OCI-LY1 (cell line): ENCODE results near the gene POLA1.

Experiments used
- CTCF ChIP-seq: fragments of 200-600 bp; sonication (generic), shearing (Covaris generic); IDR thresholded peaks from 2 replicates; pipeline ENCODE4 v1.5.1; 2017; ENCODE audit warnings: mild to moderate bottlenecking, antibody characterized with exemption, low read length, moderate library complexity, mixed read lengths
- EZH2 ChIP-seq: fragments of 200-600 bp; sonication (generic), shearing (Covaris generic); IDR thresholded peaks from 2 replicates; pipeline ENCODE4 v1.8.0; 2017; ENCODE audit warnings: borderline replicate concordance, mixed run types, mild to moderate bottlenecking, antibody characterized with exemption, low read length, moderate library complexity, mixed read lengths

- TF ChIP-seq EZH2, result no peak
- TF ChIP-seq CTCF, result no peak
These were observed 271.7 kb downstream of the POLA1 start for GRCh38 chrX:24965372-24965771.
